ENCODE measurements around the gene RIGI. TPM values are rescaled to one million over a fixed set of nuclear protein-coding genes. Genes with fewer than 3 reads are reported as not detected.

The RIGI gene
- total and polyA plus RNA-seq, 9 of the 15 experiments (the other 6 are each of a cell fraction or from before 2014, with no cell fraction given), result 0.27 to 1.1 (median 0.54) TPM

DNA sequence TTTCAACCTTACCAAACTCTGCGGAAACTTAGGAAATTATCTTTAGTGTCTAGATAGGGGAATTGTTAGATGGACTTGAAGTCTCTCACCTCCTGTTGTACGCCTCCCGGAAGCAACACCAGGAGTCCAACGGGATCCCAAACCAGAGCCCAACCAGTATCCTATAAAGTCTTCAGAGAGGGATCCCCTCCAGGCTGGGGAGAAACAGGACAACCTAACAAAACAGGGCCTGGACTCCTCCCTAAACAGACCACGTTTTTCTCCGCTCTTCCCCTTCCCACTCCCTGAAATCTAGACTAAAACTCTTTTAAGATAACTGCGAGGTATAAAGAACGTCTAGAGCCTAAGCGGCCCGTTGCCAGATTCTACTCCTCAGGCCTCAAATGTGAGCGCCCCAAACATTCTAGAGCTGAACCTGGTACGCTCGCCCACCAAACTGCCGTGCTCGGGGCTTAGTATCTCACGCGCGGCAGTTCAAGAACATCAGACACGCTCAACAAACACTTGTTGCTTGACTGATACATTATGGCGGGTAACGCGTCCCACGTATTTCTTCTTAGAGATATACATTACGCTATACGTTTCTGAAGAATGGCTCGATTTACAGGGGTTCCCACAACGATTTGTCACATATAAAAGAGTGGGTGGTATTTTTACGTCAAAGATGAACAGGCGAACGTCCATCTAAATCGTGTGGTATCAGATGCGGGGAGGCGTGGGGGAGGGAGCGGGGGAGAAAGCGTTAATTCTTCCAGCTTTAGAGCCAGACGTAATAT is 25.5 kb upstream of the RIGI start (continued):
- TF ChIP-seq, protein P1, sequence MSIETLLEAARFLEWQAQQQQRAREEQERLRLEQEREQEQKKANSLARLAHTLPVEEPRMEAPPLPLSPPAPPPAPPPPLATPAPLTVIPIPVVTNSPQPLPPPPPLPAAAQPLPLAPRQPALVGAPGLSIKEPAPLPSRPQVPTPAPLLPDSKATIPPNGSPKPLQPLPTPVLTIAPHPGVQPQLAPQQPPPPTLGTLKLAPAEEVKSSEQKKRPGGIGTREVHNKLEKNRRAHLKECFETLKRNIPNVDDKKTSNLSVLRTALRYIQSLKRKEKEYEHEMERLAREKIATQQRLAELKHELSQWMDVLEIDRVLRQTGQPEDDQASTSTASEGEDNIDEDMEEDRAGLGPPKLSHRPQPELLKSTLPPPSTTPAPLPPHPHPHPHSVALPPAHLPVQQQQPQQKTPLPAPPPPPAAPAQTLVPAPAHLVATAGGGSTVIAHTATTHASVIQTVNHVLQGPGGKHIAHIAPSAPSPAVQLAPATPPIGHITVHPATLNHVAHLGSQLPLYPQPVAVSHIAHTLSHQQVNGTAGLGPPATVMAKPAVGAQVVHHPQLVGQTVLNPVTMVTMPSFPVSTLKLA (conservative IDR thresholded peaks at IDR 0.05), result 0 out of 4 replicates have a peak, but pooled peaks of 1 of the 2 experiments have one; percentile 14
- TF ChIP-seq PML (IDR thresholded peaks at IDR 0.05; ENCODE audit: low read length), result no peak
- TF ChIP-seq, protein P2, sequence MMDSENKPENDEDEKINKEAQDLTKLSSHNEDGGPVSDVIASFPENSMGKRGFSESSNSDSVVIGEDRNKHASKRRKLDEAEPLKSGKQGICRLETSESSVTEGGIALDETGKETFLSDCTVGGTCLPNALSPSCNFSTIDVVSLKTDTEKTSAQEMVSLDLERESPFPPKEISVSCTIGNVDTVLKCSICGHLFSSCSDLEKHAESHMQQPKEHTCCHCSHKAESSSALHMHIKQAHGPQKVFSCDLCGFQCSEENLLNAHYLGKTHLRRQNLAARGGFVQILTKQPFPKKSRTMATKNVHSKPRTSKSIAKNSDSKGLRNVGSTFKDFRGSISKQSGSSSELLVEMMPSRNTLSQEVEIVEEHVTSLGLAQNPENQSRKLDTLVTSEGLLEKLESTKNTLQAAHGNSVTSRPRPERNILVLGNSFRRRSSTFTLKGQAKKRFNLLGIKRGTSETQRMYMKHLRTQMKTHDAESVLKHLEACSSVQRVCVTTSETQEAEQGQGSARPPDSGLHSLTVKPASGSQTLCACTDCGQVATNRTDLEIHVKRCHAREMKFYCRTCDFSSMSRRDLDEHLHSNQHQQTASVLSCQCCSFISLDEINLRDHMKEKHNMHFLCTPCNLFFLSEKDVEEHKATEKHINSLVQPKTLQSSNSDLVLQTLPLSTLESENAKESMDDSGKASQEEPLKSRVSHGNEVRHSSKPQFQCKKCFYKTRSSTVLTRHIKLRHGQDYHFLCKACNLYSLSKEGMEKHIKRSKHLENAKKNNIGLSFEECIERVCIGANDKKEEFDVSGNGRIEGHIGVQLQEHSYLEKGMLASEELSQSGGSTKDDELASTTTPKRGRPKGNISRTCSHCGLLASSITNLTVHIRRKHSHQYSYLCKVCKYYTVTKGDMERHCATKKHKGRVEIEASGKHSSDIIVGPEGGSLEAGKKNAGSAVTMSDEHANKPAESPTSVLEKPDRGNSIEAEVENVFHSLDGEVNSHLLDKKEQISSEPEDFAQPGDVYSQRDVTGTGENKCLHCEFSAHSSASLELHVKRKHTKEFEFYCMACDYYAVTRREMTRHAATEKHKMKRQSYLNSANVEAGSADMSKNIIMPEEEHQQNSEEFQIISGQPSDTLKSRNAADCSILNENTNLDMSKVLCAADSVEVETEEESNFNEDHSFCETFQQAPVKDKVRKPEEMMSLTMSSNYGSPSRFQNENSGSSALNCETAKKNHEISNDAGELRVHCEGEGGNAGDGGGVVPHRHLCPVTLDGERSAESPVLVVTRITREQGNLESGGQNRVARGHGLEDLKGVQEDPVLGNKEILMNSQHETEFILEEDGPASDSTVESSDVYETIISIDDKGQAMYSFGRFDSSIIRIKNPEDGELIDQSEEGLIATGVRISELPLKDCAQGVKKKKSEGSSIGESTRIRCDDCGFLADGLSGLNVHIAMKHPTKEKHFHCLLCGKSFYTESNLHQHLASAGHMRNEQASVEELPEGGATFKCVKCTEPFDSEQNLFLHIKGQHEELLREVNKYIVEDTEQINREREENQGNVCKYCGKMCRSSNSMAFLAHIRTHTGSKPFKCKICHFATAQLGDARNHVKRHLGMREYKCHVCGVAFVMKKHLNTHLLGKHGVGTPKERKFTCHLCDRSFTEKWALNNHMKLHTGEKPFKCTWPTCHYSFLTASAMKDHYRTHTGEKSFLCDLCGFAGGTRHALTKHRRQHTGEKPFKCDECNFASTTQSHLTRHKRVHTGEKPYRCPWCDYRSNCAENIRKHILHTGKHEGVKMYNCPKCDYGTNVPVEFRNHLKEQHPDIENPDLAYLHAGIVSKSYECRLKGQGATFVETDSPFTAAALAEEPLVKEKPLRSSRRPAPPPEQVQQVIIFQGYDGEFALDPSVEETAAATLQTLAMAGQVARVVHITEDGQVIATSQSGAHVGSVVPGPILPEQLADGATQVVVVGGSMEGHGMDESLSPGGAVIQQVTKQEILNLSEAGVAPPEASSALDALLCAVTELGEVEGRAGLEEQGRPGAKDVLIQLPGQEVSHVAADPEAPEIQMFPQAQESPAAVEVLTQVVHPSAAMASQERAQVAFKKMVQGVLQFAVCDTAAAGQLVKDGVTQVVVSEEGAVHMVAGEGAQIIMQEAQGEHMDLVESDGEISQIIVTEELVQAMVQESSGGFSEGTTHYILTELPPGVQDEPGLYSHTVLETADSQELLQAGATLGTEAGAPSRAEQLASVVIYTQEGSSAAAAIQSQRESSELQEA (IDR thresholded peaks at IDR 0.05; ENCODE audit: low read depth), result no peak
- no peak for TF ChIP-seq HDAC3 (IDR thresholded peaks at IDR 0.05; ENCODE audit: borderline replicate concordance, partially characterized antibody)
- no peak for TF ChIP-seq TARDBP (IDR thresholded peaks at IDR 0.05)
- TF ChIP-seq MYBL2 (IDR thresholded peaks at IDR 0.05; ENCODE audit: low read depth), result no peak
- TF ChIP-seq MYBL2 (CRISPR knock-in tag; IDR thresholded peaks at IDR 0.05; ENCODE audit: borderline replicate concordance), result no peak
